Posterior cingulate gyrus (tissue), 11 donors: Measurements from ENCODE around the gene DHCR7.

Experiments
- DNase-seq, 10 donors: peaks; one replicate each; pipeline versions ENCODE4 v3.0.0 to v3.0.0-alpha.2; 2020 to 2021; ENCODE audit warnings: mixed read lengths in 3 of 10
- intact Hi-C: fragments of 100-400 bp; cut with DNase I; formaldehyde crosslinking; loops from one replicate; pipeline ENCODE4 v1.15.1; 2023

DHCR7 gene

DNA sequence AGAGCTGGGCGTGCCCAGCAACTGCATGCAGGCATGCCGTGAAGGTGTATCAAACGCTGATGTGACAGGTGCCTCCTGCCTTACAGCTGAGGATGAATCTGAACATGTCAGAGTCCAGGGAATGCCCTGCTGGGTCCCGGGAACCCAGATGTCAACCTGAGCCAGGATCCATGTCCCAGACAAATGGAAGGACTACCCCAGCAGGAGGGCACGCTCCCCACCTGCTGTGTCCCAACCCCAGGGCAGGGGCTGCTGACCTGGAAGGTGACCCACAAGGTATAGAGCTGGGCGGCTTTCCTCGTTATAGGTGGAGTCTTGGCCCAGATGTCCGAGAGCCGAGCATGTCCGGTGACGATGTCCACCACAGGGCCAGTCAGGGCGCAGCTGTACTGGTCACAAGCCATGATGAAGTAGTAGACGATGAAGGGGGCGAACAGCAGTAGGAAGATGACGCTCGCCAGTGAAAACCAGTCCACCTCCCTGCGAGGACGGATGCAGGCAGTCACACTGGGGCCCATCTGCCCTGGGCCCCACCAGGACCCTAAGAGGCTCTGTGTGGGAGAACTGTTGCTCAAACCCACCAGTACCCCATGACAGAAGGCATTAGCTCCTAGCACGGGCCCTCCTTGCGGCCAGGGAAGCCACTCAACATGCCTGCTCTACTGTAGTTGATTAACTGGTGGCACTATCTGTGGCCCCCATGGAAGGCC, 4.3 kb downstream of the DHCR7 start:
- intact Hi-C loops = no loop called here

GRCh38 chr11:71442880-71443279, 5.3 kb downstream of the DHCR7 start:
- peak in 1 of 10 donors; percentile 61 for DNase-seq
- intact Hi-C loops = no loop called here

More for the DNA sequence above, 4.3 kb downstream of the DHCR7 start:
- DNase-seq = peak in 1 of 10 donors; percentile 62

DNA sequence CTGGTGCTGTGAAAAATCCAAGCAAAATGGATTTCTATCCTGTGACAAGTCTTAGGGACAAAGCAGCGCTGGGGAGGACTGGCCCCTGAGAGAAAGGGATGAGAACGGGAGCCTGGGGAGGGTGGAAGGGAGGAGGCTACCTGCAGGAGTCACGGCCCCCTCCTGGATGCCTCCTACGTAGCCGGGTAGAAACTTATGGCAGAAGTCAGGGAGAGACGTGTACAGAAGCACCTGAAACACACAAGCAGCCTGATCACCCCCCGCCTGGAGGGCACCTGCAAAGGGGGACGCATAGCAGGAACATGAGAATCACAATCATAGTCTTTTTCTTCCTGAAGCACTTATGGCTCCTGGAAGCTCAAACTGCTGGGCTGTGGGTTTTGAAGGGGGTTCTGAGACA, 6.1 kb downstream of the DHCR7 start:
- DNase-seq = peak in 1 of 10 donors; percentile 41
- intact Hi-C loops = no loop called here

DNA sequence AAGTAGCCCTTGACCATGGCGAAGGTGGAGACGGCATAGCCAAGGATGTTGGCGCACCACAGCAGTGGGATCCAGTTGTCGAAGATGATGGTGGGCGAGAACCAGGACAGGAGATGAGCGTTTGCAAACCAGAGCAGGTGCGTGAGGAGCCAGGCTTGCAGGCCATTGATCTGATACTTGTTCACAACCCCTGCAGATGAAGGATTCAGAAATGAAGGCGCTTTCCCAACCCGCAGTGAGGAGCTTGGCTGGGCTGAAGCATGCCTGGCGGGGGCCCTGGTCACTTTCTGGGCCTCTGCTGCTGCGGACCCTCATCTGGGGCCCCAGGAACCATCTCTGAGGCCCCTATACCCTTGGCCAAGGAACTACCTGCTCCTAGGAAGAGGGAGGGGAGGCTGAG, 6.9 kb downstream of the DHCR7 start:
- intact Hi-C loops = no loop called here
- peak in 1 of 10 donors; percentile 61 for DNase-seq

DNA sequence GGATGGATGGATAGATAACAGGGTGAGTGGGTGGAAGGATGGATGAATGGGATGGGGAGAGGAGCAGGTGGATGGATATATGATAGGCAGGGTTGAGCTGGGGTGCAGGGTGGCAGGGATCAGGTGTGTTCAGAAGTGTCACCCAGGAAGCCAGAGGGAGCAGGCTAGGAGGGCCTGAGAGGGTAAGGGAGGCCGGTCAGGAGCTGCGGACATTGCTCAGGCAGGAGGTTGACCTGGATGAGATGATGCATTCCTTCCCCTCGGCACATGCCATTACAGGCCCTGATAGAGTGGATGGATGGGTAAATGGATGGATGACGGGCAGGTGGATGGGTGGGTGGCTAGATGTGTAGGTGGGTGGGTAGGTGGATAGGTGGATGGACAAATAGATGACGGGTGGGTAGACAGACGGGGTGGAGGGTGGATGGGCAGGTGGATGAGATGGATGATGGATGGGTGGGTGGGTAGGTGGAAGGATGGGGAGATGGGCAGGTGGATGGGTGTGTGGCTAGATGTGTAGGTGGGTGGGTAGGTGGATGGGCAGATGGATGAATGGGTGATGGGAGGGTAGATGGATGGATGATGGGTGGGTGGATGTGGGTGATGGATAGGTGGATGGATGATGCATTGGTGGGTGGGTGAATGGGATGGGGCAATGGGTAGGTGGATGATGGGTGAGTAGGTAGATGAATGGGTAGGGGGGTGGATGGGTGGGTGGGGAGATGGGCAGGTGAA, 8.0 kb downstream of the DHCR7 start:
- DNase-seq = peak in 1 of 10 donors; percentile 55
- intact Hi-C loops = no loop called here

DNA sequence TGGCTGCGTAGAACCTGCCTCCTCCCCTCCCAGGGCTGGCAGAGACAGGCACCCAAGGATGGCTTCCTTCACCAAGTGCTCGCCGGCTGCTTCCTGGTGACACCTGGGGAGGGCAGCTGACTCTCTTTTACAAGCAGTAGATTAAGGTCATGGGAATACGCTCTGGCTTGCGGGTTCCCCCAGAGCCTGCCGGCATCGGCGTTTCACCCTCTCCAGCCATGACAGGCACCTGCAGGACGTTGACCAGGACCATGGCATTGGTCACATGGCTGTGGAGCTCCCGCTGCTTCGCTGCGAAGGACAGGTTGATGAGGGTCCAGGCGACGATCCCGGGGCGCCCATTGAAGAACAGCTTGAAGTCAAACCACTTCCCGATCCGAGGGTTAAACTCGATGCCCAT, 9.5 kb downstream of the DHCR7 start:
- intact Hi-C loops = no loop called here

GRCh38 chr11:71437879-71438278, 10.3 kb downstream of the DHCR7 start:
- DNase-seq = peak in 1 of 10 donors; percentile 77

More for the DNA sequence above, 9.5 kb downstream of the DHCR7 start:
- peak in 1 of 10 donors; percentile 79 for DNase-seq

DNA sequence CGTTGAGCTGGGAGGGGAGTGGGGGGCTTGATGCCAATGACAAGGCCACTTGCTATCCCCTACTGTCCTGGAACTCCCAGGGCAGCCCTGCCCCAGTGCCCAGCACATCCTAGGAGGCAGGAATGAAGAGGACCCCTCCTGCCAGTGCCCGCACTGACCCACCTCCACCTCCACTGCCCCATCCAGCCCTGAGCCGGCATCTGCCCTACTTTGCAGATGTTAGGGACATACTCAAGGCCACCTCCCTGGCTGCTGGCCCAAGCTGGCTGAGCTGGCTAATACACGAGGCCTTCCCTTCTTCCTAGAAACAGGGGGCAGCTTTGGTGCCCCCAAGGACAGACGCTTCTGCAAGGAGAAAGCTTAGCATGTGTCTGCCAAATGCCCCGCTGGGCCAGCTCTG, 10.8 kb downstream of the DHCR7 start:
- intact Hi-C loops = no loop called here
- peak in 1 of 10 donors; percentile 71 for DNase-seq

More at GRCh38 chr11:71437879-71438278, 10.3 kb downstream of the DHCR7 start:
- intact Hi-C loops = no loop called here

DNA sequence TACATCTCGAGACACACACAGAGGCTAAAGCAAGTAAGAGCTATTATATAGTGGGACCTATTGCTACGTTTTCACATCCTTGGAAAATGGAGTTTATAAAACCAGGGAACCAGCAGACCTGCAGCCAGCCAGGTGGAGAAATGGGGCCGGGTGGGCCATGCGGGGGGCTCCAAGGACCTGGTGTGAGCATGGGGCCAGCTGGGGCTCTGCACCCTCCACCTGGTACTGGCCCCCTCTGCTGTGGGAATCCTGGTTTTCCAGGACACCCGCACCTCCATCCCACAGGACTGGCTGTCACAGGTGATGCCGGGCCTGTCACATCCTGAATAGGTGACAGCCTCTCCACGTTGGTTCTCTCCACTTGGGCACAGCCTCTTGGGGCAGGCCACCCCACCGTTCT, 11.3 kb downstream of the DHCR7 start:
- intact Hi-C loops = no loop called here
- no peak for DNase-seq

DNA sequence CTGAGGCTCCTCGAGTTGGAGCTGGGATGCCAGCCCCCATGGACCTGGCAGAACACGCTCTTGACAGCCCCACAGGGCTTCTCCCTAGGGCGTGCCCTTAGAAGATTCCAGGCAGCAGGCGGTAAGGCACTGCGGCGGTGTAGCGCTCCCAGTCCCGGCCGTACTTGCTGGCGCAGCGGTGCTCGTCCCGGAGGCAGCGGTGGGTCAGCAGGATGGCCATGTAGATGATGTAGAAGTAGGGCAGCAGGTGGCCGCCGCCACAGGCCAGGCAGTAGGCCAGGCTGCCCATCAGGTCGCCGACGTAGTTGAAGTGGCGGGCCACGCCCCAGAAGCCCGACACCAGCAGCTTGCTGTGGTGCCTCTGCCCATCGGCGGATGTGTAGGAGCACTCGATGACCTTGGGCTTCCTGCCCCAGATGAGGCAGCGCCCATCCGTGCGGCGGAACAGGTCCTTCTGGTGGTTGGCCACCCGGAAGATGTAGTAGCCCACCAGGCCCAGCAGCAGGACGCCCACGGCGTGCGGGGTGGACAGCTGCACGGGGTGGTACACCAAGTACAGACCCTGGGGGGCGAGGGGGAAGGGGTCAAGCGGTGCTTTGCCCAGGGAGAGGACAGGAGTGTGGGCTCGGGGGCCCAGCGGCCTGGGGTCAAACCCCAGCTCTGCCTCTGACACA, 12.8 kb downstream of the DHCR7 start:
- intact Hi-C loops = no loop called here
- DNase-seq = peak in 1 of 10 donors; percentile 74

GRCh38 chr11:71434576-71435130, 13.5 kb downstream of the DHCR7 start:
- intact Hi-C loops = no loop called here
- DNase-seq = peak in 1 of 10 donors; percentile 64

- peak in 1 of 10 donors; percentile 89 for DNase-seq
- intact Hi-C loops = no loop called here
These were observed 14.3 kb downstream of the DHCR7 start for GRCh38 chr11:71433648-71434450.

DNA sequence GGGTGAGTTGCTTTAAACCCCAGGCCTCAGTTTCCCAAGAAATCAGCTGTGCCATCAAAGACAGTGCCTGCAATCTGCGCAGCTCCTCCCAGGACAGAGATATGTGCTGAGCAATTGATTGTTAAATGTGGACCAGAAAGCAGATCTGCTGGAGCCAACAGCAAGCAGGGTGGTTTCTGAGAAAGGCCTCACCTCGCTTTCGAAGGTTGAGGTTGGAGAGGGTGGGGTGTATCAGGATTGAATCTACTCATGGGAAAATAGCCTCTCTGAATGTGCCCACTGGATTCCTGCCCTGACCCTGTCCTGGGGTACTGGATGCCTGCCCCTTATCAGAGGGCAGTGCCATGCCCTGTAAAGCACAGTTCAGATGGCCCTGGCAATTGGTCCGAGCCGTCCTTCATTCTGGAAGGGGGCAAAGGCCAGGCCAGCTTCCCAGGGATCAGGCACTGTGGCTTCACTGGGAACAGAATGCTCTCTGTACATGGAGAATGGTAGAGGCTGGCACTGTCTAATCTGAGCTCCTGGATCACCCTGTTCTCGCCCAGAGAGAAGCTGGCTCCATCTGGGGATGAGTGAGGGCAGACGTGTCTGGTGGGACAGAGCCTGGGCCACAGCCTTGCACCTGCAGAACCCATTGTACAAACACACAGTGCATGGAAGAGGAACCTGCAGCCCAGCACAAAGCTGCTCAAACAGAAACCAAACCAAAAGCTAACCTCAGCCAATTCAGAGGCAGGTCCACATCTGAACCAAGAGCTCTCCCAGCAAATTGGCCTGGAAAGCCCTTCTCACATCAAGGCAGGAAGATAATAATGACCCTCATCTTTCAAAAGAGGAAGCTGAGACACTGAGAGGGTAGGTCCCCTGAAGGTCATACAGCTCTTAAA, 15.2 kb downstream of the DHCR7 start:
- intact Hi-C loops = no loop called here
- DNase-seq = peak in 8 of 10 donors; percentile 47 to 94 (median 70)

DNA sequence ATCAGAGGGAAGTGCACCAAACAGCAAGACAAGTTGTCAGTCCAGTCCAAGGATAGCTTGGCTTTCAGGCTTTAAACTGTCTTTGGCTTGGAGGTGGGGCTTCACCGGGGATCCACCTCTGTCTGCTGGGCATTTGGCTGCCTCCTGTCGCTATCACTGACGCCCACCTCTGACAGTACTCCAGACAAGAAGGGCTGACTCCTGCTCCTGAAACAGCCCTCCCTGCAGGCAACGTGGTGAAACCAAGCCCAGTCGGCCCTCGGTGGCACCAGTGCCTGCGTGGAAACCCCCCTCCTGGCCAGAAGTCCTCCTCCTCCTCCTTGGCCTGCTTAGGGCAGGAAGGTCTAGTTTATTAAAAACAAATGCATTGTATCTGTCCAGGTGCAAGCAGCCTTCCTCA, 16.9 kb downstream of the DHCR7 start:
- peak in 1 of 10 donors; percentile 56 for DNase-seq
- intact Hi-C loops = no loop called here

DNA sequence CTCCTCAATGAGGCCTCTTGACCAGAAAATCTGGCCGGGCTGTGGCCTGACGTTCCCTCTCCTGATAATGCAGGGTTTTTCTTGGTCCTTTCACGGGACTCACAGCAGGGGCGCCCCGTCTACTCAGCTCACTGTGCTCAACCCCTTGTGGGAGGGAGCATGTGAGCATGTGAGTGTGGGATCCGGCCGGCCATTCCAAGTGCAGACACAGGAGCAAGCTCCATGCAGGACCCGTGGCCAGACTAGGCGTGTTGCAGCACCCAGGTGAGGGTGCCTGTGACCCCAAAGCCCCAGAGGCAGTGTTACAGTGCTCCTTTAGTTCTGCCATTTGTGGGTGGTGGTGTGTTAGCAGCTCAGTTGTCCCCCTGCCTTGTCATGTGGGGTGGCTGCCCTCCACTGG, 18.0 kb downstream of the DHCR7 start:
- intact Hi-C loops = no loop called here
- peak in 1 of 10 donors; percentile 80 for DNase-seq

DNA sequence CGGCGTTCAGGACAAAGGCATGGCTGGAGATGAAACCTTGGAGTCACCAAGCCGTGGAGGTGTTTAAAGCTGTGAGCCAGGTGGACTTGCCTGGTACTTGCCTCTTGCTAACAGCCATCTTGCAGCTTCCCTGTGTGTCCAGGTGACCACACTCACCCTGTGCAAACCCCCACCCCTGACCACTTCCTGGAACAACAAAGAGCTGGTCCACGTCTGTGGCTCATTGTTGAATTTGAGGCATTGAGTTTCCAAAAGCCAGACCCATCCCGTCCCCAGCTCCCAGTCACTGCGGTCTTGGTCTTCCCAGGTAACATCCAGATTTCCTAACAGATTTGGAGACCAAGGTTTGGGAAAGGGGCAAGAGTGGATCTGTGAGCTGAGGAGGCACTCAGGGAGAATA, 18.5 kb downstream of the DHCR7 start:
- DNase-seq = peak in 1 of 10 donors; percentile 53
- intact Hi-C loops = no loop called here

- DNase-seq = peak in 2 of 10 donors; percentile 26 to 88
- intact Hi-C loops = no loop called here
These were observed 19.2 kb downstream of the DHCR7 start for GRCh38 chr11:71428861-71429435.

- no peak for DNase-seq
- intact Hi-C loops = no loop called here
These were observed 21.8 kb downstream of the DHCR7 start for GRCh38 chr11:71426413-71426812.

DNA sequence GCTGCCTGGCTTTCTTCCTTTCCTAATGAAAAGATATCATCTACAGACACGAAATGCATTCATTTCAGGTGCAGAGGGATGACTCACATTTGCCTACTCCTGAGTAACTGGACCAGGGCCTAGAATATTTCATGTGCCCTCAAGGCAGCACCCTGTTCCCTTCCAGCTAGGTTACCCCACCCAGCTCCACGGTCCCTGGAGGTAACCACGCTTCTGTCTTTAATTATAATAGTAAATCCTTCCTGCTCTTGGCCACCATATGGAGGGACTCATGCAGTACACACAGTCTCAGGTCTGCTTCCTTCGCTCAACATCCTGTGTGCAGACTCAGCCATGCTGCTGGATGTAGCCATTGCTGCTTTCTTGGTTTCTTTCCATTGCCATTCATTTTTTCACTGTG, 22.3 kb downstream of the DHCR7 start:
- intact Hi-C loops = no loop called here
- no peak for DNase-seq
